Measurements from ENCODE around the gene ANAPC2.
A peak's percentile ranks its signal among the peaks of the same experiment; 100 is the strongest.
"Not testable (repeated sequence)": the region's sequence is repeated elsewhere in the genome, so short reads cannot be mapped to it uniquely, and the experiment has no call there.

ANAPC2 gene

GRCh38 chr9:137140151-137141012, 48.0 kb downstream of the ANAPC2 start:
- DNase-seq: no peak

GRCh38 chr9:137139468-137140150, 48.8 kb downstream of the ANAPC2 start:
- DNase-seq: no peak

GRCh38 chr9:137138722-137139467, 49.5 kb downstream of the ANAPC2 start, which contains the start of gene GRIN1:
Gene GRIN1 (plus strand): TSS chr9:137139154. CDS start chr9:137139487, 333 bp downstream.
- no peak for DNase-seq

GRCh38 chr9:137138058-137138721, 50.2 kb downstream of the ANAPC2 start:
- no peak for DNase-seq

- no peak for DNase-seq
Observed at GRCh38 chr9:137136881-137137607, 51.3 kb downstream of the ANAPC2 start.

GRCh38 chr9:137136261-137136880, 52.0 kb downstream of the ANAPC2 start:
- DNase-seq: no peak

- DNase-seq: not testable (repeated sequence)
Observed at GRCh38 chr9:137135154-137135553, 53.2 kb downstream of the ANAPC2 start.

GRCh38 chr9:137134191-137134590, 54.2 kb downstream of the ANAPC2 start:
- DNase-seq: no peak

- no peak for DNase-seq
Observed at GRCh38 chr9:137130176-137130755, 58.1 kb downstream of the ANAPC2 start.

GRCh38 chr9:137129456-137130175, 58.7 kb downstream of the ANAPC2 start:
- DNase-seq: peak; percentile 89

- no peak for DNase-seq
Observed at GRCh38 chr9:137128862-137129455, 59.4 kb downstream of the ANAPC2 start.

- DNase-seq: no peak
Observed at GRCh38 chr9:137128158-137128861, 60.0 kb downstream of the ANAPC2 start.

- DNase-seq: no peak
Observed at GRCh38 chr9:137127301-137128157, 60.8 kb downstream of the ANAPC2 start.

GRCh38 chr9:137126786-137127185, 61.6 kb downstream of the ANAPC2 start:
- no peak for DNase-seq
